GM23248 (cell line): ENCODE data around the gene SKI. TPM values are rescaled to one million over a fixed set of nuclear protein-coding genes. Genes with fewer than 3 reads are reported as not detected.

ENCODE experiments used
- DNase-seq: peaks from one replicate; pipeline ENCODE4 v3.0.0-alpha.2; 2015
- H2AFZ ChIP-seq: fragments of 200-600 bp; sonication (generic); 2 replicates; pipeline ENCODE4 v1.6.1; 2016; ENCODE audit warnings: antibody characterized with exemption
- H3F3A ChIP-seq: fragments of 200-600 bp; sonication (generic); 2 replicates; pipeline ENCODE4 v1.6.1; 2016; ENCODE audit warnings: mild to moderate bottlenecking, antibody characterized with exemption, mixed run types; ENCODE audit not compliant: insufficient read depth
- H3K27ac ChIP-seq: fragments of 200-600 bp; sonication (generic); 2 replicates; pipeline ENCODE4 v1.5.1; 2016; ENCODE audit warnings: mild to moderate bottlenecking
- H3K27me3 ChIP-seq: fragments of 200-600 bp; sonication (generic); replicated peaks from 2 replicates; pipeline ENCODE4 v1.6.1; 2016; ENCODE audit warnings: mild to moderate bottlenecking; ENCODE audit not compliant: insufficient read depth
- H3K36me3 ChIP-seq: fragments of 200-600 bp; sonication (generic); 2 replicates; pipeline ENCODE4 v1.6.1; 2016; ENCODE audit warnings: low read depth, mild to moderate bottlenecking
- H3K4me1 ChIP-seq: fragments of 200-600 bp; sonication (generic); 2 replicates; pipeline ENCODE4 v1.6.1; 2016; ENCODE audit warnings: mild to moderate bottlenecking; ENCODE audit not compliant: insufficient read depth
- H3K4me2 ChIP-seq: fragments of 200-600 bp; sonication (generic); one replicate; pipeline ENCODE4 v1.6.1; 2016; ENCODE audit warnings: mild to moderate bottlenecking; ENCODE audit not compliant: unreplicated experiment
- H3K4me3 ChIP-seq: fragments of 200-600 bp; sonication (generic); 2 replicates; pipeline ENCODE4 v1.5.1; 2016; ENCODE audit warnings: mild to moderate bottlenecking
- H3K79me2 ChIP-seq: fragments of 200-600 bp; sonication (generic); 2 replicates; pipeline ENCODE4 v1.6.1; 2016; ENCODE audit warnings: mild to moderate bottlenecking; ENCODE audit not compliant: insufficient read depth
- H3K9ac ChIP-seq: fragments of 200-600 bp; sonication (generic); 2 replicates; pipeline ENCODE4 v1.6.1; 2016; ENCODE audit warnings: mild to moderate bottlenecking
- H3K9me2 ChIP-seq: fragments of 200-600 bp; sonication (generic); 2 replicates; pipeline ENCODE4 v1.6.1; 2016; ENCODE audit warnings: mixed run types, mild to moderate bottlenecking, moderate library complexity; ENCODE audit not compliant: insufficient read depth
- H3K9me3 ChIP-seq: fragments of 200-600 bp; sonication (generic); one replicate; pipeline ENCODE4 v1.6.1; 2017; ENCODE audit warnings: low read depth
- H4K20me1 ChIP-seq: fragments of 200-600 bp; sonication (generic); 2 replicates; pipeline ENCODE4 v1.6.0; 2016; ENCODE audit not compliant: insufficient read depth
- EZH2 ChIP-seq: fragments of 200-600 bp; sonication (generic); IDR thresholded peaks from 2 replicates; pipeline ENCODE4 v1.6.1; 2018; ENCODE audit warnings: antibody characterized with exemption, mild to moderate bottlenecking; ENCODE audit not compliant: insufficient read depth, poor library complexity, severe bottlenecking
- EZH2phosphoT487 ChIP-seq: fragments of 200-600 bp; sonication (generic); IDR thresholded peaks from 2 replicates; pipeline ENCODE4 v1.6.1; 2018; ENCODE audit warnings: antibody characterized with exemption, moderate library complexity, mild to moderate bottlenecking, low read depth; ENCODE audit not compliant: insufficient read depth
- WGBS, 2 experiments: methylation state at CpG; one replicate each; pipeline ENCODE4 v1.1.6; 2015 to 2017; ENCODE audit warnings: low lambda C conversion rate in 2 of 2, low coverage in 1 of 2; ENCODE audit errors: missing lambda C conversion rate in 2 of 2; 5-methylcytosine and 5-hydroxymethylcytosine counted together
- in situ Hi-C: fragments of 300-500 bp; cut with MboI; formaldehyde crosslinking; loops from 2 replicates; pipeline ENCODE4 v1.15.0; 2020
- polyA plus RNA-seq: library from polyadenylated mRNA; unstranded; fragments of >200 nt; fragmentation: Nextera tagmentation; extraction: Ambion mirVana; gene quantifications from 2 replicates; pipeline ENCODE4 v1.2.1, GENCODE V29; 2016
- total RNA-seq: library from RNA; depleted of rRNA; stranded (reverse); fragments of >200 nt; shearing (Covaris generic); gene quantifications from 2 replicates; pipeline ENCODE4 v1.2.3, GENCODE V29; 2014

Gene SKI
- total and polyA plus RNA-seq, 2 experiments from 2014 or later, result 3.8 to 23.1 TPM

GRCh38 chr1:2334366-2334765 is 106.2 kb downstream of the SKI start:
- no peak overlapping the region for H3K27ac ChIP-seq

GRCh38 chr1:2334883-2335534 is 106.9 kb downstream of the SKI start:
- no peak overlapping the region for H3K27ac ChIP-seq
- no peaks in the 10 kb centered on the region for H3K36me3 ChIP-seq
- no peaks in the 10 kb centered on the region for H3K79me2 ChIP-seq
- no peak for DNase-seq
- no peaks in the 10 kb centered on the region for H3F3A ChIP-seq
- no peaks in the 10 kb centered on the region for H3K9me3 ChIP-seq
- peaks cover 6% of the 10 kb centered on the region; the same call in 1 of the 2 replicates for H3K4me1 ChIP-seq
- H3K27me3 ChIP-seq, result no peaks in the 10 kb centered on the region
- no peaks in the 10 kb centered on the region for H3K9me2 ChIP-seq
- 79 to 81% methylated on average over 26 to 33 of the region's 33 CpGs for WGBS, 2 experiments
- in situ Hi-C loops, result no loop called here
- H4K20me1 ChIP-seq, result no peaks in the 10 kb centered on the region
- no peak overlapping the region for H3K4me3 ChIP-seq
- TF ChIP-seq EZH2 (no peak), EZH2phosphoT487 (no peak)
- no peak overlapping the region for H3K9ac ChIP-seq
- H2AFZ ChIP-seq, result no peak overlapping the region
- H3K4me2 ChIP-seq, result no peak overlapping the region

More at GRCh38 chr1:2334366-2334765, 106.2 kb downstream of the SKI start:
- H3K4me1 ChIP-seq, result peaks cover 6% of the 10 kb centered on the region; the same call in 1 of the 2 replicates
- no peaks in the 10 kb centered on the region for H3K27me3 ChIP-seq
- no peaks in the 10 kb centered on the region for H3K36me3 ChIP-seq
- no peaks in the 10 kb centered on the region for H3K9me2 ChIP-seq
- no peak for DNase-seq
- H3K79me2 ChIP-seq, result no peaks in the 10 kb centered on the region
- in situ Hi-C loops, result no loop called here
- no peak overlapping the region for H3K4me3 ChIP-seq
- no peak overlapping the region for H2AFZ ChIP-seq
- H3K4me2 ChIP-seq, result no peak overlapping the region
- H3K9ac ChIP-seq, result no peak overlapping the region
- no peaks in the 10 kb centered on the region for H3F3A ChIP-seq
- H3K9me3 ChIP-seq, result no peaks in the 10 kb centered on the region
- TF ChIP-seq EZH2phosphoT487 (no peak), EZH2 (no peak)
- H4K20me1 ChIP-seq, result no peaks in the 10 kb centered on the region
- WGBS, 2 experiments, result 93 to 94% methylated on average over 21 of the region's 21 CpGs

- Histone ChIP-seq H3K9me2 (no peaks in the 10 kb centered on the region), H3K36me3 (no peaks in the 10 kb centered on the region), H2AFZ (no peak overlapping the region), H3K27ac (no peak overlapping the region), H3K9me3 (no peaks in the 10 kb centered on the region), H3K9ac (no peak overlapping the region), H3K4me2 (no peak overlapping the region), H3K27me3 (no peaks in the 10 kb centered on the region), H3K4me1 (no peaks in the 10 kb centered on the region; the same call in 1 of the 2 replicates), H3K79me2 (no peaks in the 10 kb centered on the region), H4K20me1 (no peaks in the 10 kb centered on the region), H3K4me3 (no peak overlapping the region), H3F3A (no peaks in the 10 kb centered on the region)
- in situ Hi-C loops, result no loop called here
- DNase-seq, result no peak
- no peak for TF ChIP-seq EZH2phosphoT487
- TF ChIP-seq EZH2, result no peak
- 89 to 90% methylated on average over 31 to 32 of the region's 36 CpGs for WGBS, 2 experiments
Measured at GRCh38 chr1:2335721-2336455, 107.8 kb downstream of the SKI start.

GRCh38 chr1:2336499-2336898 is 108.4 kb downstream of the SKI start:
- H3K79me2 ChIP-seq, result no peaks in the 10 kb centered on the region
- H3K4me2 ChIP-seq, result no peak overlapping the region
- H3K9ac ChIP-seq, result no peak overlapping the region
- no peaks in the 10 kb centered on the region for H3K9me3 ChIP-seq
- no peaks in the 10 kb centered on the region for H4K20me1 ChIP-seq
- H3K9me2 ChIP-seq, result no peaks in the 10 kb centered on the region
- TF ChIP-seq EZH2, result no peak
- TF ChIP-seq EZH2phosphoT487, result no peak
- H3F3A ChIP-seq, result no peaks in the 10 kb centered on the region
- 85 to 90% methylated on average over 10 to 11 of the region's 11 CpGs for WGBS, 2 experiments
- DNase-seq, result no peak
- in situ Hi-C loops, result no loop called here
- no peak overlapping the region for H2AFZ ChIP-seq
- no peaks in the 10 kb centered on the region for H3K4me1 ChIP-seq
- H3K27me3 ChIP-seq, result no peaks in the 10 kb centered on the region
- no peaks in the 10 kb centered on the region for H3K36me3 ChIP-seq
- no peak overlapping the region for H3K4me3 ChIP-seq
- H3K27ac ChIP-seq, result no peak overlapping the region
